Fibroblast of villous mesenchyme (primary cell): ENCODE results near the gene MAPKAPK3. TPM values are rescaled to one million over a fixed set of nuclear protein-coding genes. Genes with fewer than 3 reads are reported as not detected.
A peak's percentile ranks its signal among the peaks of the same experiment; 100 is the strongest.

Experiments used
- DNase-seq: peaks from one replicate; pipeline ENCODE4 v3.0.0-alpha.2; 2010; ENCODE audit warnings: low read depth
- H3K4me3 ChIP-seq: 2 replicates; pipeline ENCODE4 v1.5.1; 2011; ENCODE audit warnings: low read depth, mild to moderate bottlenecking, low read length
- total RNA-seq: library from RNA; depleted of rRNA; stranded (reverse); fragments of >200 nt; gene quantifications from 2 replicates; pipeline ENCODE4 v1.2.3, GENCODE V29; 2012
- TF ChIP-seq, protein P1 (sequence below): IDR thresholded peaks from 2 replicates; pipeline ENCODE4 v1.5.1; 2012; ENCODE audit warnings: low read depth, mild to moderate bottlenecking, low read length; ENCODE audit not compliant: insufficient read depth

The MAPKAPK3 gene
- total RNA-seq, 1 donor: 19.0 TPM

- TF ChIP-seq, protein P1, sequence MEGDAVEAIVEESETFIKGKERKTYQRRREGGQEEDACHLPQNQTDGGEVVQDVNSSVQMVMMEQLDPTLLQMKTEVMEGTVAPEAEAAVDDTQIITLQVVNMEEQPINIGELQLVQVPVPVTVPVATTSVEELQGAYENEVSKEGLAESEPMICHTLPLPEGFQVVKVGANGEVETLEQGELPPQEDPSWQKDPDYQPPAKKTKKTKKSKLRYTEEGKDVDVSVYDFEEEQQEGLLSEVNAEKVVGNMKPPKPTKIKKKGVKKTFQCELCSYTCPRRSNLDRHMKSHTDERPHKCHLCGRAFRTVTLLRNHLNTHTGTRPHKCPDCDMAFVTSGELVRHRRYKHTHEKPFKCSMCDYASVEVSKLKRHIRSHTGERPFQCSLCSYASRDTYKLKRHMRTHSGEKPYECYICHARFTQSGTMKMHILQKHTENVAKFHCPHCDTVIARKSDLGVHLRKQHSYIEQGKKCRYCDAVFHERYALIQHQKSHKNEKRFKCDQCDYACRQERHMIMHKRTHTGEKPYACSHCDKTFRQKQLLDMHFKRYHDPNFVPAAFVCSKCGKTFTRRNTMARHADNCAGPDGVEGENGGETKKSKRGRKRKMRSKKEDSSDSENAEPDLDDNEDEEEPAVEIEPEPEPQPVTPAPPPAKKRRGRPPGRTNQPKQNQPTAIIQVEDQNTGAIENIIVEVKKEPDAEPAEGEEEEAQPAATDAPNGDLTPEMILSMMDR: no peak
- DNase-seq: no peak
- no peak overlapping the region for H3K4me3 ChIP-seq
Measured at GRCh38 chr3:50666837-50667236, 49.9 kb downstream of the MAPKAPK3 start.

DNA sequence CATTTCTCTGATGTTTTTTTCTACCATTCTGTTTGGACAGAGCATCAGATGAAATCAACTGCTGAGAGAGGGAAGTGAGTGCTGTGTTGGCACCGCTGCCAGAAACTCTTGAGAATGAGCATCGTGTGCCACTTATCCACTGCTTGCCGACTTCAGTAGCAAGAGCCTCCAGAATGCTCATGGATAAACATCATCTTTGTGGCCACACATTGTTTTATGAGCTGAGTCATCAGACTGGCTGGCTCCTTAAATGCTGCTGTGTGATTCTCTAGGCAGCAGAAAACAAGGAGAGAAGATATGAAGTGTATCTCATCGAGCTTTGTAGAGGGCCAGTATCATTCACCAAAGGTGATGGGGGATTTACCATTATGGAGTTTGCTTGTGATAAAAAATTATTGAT lies 54.4 kb downstream of the MAPKAPK3 start:
- TF ChIP-seq, protein P1: no peak
- no peak overlapping the region for H3K4me3 ChIP-seq
- DNase-seq: peak; percentile 58

DNA sequence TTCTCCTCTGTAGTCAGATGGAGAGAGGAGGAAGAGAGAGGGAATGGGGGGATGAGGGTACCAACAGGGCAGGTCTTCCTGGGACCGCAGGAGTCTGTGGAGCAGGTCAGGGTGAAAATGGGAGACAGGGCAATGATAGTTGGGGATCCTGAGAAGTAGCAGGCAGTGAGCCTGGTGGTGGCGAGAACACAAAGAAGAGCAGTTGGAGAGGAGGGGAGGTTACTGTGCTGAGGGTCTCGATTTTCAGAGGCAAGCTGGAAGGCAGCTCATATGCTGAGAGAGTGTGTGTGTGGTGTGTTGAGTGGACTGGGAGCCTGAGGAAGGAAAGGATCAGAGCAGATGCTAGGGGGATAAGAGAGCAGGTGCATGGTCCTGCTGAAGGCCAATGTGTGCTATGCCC lies 55.7 kb downstream of the MAPKAPK3 start:
- H3K4me3 ChIP-seq: no peak overlapping the region
- TF ChIP-seq, protein P1: no peak
- no peak for DNase-seq

DNA sequence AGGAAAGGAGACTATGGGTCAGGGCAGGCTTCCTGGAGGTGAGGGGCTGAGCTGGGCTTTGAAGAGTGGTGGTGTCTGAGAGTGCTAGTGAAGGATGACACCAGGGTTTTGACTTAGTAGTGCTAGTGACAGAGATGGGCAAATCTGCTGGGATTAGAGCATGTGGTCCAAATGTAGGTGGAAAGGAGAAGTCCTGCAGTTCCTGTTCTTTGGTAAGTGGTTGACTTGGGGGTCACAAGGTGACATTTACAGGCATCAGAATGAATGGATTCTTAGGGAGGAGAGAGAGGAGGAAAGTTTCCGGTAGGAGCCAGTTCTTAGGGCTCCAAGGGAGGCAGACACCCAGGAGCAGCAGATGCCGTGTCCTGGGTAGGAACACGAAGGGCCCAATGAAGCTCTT lies 57.0 kb downstream of the MAPKAPK3 start:
- H3K4me3 ChIP-seq: no peak overlapping the region
- no peak for DNase-seq
- TF ChIP-seq, protein P1: no peak

DNA sequence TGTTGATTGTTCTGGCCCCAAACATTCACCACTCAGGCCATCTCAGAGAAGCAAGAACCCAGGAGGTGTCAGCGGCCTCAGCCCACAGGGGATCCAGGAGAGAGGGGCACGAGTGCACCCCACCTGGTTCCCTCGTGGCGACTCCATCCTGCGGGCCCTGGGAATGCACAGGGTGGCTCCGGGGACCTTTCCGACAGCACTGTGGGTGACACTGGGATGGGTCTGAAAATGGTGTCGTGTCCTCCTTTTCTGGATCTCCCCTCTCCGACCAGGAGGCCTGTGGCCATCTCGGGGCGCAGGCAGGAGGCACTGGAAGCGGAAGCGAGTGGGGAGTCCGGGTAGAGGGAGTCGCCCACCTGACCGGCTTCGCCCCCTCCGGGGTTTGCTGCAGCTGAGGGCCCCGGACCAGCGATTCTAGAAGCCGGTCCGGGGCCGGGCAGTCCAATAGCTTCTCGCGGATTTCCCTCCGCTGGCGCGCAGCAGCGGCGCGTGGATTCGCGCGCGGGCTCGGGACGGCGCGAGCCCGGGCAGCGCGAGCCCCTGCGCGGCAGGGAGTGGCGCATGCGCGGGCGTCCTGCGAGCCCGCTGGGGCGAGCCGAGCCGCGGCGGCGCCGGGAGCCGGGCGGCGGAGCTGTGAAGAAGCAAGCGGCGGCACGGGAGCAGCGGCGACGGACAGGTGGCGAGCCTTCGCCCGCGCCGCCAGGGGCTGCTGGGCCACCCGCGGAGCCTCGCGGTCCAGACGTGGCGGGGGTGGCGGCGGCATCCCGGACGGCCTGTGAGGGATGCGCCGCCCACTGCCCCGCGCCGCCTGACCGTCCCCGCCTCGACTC lies 57.6 kb downstream of the MAPKAPK3 start, which contains the start of gene DOCK3:
TSS of gene DOCK3 (plus strand) at position 579 of the 830 bp plus-strand sequence. CDS start 337 bp downstream, outside the sequence.
- peak; percentile 50 for DNase-seq
- TF ChIP-seq, protein P1: no peak
- peak within 1 kb of the TSS; percentile 29 for H3K4me3 ChIP-seq

DNA sequence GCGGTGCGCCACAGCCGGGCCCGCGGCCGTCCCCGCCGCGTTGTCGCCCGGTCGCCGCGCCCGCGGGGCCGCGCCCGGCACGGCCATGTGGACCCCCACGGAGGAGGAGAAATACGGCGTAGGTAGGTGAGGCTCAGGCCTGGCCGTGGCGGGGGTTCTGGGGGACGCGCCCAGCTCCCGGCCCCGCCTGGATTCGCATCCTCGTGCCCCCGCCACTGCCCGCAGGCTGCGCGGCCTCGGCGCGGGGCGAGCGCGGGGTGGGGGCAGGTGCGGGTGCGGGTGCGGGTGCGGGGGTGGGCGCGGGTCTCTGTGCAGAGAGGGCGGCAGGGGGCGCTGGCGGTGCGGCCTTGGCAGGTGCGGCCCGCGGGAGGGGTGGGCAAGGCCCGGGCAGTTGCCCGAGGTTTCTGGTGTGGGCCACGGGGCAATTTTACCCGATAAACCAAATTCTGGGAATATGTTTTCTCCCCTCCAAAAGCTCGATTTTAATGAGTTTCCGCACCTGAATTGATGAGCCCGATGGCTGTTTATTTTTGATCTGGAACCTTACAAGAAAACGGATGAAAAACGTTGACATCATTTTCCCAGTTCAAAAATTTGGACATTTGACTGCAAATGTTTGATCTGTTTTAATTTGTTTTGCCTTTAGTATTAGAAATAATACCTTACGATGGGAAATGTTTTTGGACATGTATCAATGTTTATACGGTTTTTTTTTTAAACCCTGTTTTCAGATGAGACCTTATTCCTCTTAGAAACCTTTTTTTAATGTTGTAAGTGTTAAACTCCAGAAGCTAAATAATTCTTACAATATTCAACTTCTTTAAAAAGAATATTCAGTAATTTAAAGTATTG lies 58.5 kb downstream of the MAPKAPK3 start:
- no peak overlapping the region for H3K4me3 ChIP-seq
- TF ChIP-seq, protein P1: peak; percentile 17
- no peak for DNase-seq
